ENCODE data around the gene SELENOW.

Gene SELENOW

GRCh38 chr19:47826800-47827199 lies 48.3 kb downstream of the SELENOW start:
- no peak for DNase-seq

DNA sequence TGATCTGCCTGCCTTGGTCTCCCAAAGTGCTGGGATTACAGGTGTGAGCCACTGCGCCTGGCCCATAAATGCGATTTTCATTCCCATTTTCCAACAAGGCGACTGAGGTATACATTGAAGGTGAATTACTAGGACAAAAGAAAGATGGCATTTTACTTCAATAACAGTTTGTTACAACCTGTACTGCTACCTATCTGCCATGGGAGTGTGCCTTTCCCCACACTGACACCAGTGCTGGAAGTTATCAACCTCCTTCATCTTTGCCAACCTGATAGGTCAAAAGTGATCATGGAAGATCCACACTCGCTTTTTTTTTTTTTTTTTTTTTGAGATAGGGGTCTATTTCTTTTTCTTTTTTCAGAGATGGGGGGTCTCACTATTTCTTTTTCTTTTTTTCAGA lies 54.2 kb downstream of the SELENOW start:
- no peak for DNase-seq
